NCI-H1436 (cell line): Measurements from ENCODE around the gene HNRNPA1.
"Not testable (repeated sequence)": the region's sequence is repeated elsewhere in the genome, so short reads cannot be mapped to it uniquely, and the experiment has no call there.

Source experiments
- DNase-seq: peaks from one replicate; lab custom pipeline; 2025; lab: John Stamatoyannopoulos, UW

The HNRNPA1 gene

DNA sequence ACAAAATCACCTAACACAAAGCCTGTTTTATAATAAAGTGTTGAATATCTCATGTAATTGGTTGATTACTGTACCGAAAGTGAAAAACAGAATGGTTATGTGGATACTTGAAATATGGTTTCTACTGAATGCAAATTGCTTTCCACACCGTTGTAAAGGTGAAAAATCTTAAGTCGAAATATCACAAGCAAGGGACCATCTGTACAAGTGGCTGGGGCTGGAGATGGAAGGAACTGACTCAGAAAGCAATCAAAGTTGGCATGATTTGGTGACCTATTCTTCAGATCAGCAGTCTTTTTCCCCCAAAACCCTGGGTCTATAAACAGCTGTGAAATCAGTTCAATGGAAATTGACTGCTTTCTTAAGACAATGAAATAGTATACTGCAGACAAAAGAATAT is 4.2 kb upstream of the HNRNPA1 start:
- no peak for DNase-seq

DNA sequence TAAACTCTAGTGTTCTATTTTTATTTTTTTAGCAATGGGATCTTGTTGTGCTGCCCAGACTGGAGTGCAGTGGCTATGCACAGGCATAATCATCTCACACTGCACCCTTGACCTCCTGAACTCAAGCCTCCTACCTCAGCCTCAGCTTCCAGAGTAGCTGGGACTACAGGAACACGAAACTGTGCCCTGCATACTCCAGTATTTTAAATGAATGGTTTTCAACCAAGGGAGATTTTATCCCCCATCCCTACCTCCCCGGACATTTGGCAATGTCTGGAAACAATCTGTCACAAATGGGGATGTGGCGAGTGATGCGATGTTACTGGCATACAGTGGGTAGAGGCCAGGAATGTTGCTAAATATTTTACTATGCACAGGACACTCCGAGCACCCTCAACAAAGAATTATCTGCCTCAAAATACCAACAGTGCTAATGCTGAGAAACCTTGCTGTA is 2.7 kb upstream of the HNRNPA1 start:
- DNase-seq: no peak

DNA sequence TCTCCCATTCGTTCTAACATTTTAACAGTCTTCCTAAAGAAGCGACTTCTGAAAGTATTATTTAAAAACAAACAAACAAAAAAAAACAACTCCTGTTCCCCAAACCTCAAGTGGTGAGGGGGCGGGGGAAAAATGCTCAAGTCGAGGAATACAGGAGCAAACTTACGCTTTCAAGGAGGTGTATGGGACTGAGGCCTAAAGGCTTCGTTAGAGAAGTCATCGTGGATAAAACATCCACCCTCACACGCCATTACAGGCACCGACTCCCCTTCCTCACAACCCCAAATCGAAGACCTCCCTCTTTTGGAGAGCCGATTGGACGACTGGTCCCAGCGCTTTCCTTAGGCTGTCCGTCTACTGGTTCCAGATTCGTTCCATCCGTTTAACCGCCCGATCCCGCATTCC is 1.3 kb upstream of the HNRNPA1 start:
- DNase-seq: no peak

DNA sequence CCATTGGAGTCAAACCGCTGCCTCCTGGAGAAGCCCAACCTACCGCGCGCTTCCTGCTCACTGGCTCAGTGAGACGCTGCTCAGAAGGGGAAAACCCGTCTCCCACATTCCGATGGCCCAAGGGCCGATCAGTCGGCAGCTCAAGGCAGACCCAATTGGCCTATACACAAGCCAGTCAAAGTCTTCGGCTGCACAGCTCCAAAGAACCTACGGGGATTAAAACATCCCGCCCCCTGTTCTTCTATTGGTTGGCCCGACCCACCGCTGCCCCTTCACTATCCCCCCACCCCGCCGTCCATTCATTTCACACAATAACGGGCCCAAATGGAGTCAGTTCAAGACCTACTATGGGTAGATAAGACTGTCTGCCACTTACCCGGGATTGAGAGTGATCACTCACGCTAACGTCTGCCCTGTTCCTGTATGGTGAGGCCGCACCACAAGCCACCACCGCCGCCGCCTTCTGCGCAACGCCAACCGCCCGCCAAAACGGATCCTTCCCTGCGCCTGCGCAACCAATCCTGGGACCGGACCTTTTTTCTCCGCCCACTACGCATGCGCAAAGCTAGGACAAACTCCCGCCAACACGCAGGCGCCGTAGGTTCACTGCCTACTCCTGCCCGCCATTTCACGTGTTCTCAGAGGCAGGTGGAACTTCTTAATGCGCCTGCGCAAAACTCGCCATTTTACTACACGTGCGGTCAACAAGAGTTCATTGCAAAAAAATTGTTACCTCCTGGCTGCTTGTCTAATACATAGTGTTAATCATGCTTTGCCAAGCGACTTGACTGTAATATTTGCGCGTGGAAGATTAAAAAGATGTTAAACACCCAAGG is 676 bp upstream of the HNRNPA1 start, which contains the start of gene CBX5:
Gene CBX5, minus strand, starts transcription at position 491 of the 836 bp plus-strand sequence. CDS start 22,472 bp downstream, outside the sequence.
- peak; percentile 98 for DNase-seq

DNA sequence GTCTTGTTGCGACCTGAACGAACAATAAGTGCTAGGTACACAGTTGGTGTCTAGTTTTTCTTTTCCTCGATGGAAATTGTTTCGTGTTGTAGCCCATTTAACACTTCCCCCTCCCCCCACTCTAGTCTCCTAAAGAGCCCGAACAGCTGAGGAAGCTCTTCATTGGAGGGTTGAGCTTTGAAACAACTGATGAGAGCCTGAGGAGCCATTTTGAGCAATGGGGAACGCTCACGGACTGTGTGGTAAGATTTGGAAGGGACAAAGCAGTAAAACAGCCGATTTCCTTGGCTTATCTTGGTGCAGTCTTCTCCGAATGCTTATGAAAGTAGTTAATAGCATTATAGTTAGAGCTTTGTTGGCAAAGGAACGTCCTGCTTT is 724 bp downstream of the HNRNPA1 start:
- peak; percentile 36 for DNase-seq

DNA sequence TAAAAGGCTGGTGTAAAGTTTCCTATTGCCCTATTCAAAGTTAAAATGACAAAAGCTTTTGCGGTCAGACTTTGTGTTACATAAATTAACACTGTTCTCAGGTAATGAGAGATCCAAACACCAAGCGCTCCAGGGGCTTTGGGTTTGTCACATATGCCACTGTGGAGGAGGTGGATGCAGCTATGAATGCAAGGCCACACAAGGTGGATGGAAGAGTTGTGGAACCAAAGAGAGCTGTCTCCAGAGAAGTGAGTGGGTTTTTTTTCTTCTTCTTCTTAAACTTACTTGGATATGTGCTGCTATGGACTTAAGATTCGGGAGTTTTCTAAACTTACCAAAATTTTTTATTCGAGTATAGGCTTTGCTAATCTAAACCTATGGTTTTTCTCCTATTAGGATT is 1.2 kb downstream of the HNRNPA1 start:
- not testable (repeated sequence) for DNase-seq

DNA sequence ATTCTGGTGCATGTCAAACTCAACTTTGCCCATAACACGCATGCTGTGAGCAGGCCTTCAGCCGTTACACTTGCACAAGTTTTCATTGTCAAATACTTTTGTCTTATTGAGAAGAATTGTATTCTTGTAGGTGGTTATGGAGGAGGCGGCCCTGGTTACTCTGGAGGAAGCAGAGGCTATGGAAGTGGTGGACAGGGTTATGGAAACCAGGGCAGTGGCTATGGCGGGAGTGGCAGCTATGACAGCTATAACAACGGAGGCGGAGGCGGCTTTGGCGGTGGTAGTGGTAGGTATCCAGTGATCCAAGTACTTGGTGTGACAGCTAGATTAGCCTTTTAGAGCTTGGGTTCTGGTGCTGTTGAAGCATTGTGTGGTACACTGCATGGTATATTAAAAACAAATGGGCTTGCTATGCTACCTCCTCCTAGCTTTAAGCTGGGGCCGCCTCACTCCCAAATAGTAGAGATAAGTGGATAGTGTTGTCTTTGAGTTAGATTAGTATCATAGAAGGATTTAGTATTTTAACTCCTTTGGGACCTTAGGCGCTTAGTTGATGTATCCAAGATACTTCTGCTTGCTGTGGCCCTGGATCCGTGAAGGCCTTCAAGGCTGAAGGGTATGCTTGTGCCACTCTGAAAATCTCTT is 2.5 kb downstream of the HNRNPA1 start:
- no peak for DNase-seq

DNA sequence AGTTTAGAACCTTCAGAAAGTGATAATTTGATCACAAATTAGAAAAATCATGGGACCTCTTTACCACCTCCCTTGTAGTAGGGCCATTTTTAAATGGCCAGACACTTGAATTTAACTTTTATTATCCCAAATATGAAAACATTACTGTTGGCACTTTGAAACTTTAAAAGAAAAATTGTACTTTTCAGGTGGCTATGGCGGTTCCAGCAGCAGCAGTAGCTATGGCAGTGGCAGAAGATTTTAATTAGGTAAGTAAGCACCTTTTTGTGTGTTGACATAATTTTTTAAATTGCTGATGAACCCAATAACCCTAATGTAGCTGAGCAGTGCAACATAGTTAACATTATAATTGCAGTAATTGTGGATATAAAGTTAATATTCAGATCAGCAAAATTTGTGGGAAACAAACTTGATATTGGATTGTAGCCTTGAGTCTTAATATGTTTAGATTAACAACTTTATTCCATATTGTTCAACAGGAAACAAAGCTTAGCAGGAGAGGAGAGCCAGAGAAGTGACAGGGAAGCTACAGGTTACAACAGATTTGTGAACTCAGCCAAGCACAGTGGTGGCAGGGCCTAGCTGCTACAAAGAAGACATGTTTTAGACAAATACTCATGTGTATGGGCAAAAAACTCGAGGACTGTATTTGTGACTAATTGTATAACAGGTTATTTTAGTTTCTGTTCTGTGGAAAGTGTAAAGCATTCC is 3.7 kb downstream of the HNRNPA1 start:
- DNase-seq: not testable (repeated sequence)

DNA sequence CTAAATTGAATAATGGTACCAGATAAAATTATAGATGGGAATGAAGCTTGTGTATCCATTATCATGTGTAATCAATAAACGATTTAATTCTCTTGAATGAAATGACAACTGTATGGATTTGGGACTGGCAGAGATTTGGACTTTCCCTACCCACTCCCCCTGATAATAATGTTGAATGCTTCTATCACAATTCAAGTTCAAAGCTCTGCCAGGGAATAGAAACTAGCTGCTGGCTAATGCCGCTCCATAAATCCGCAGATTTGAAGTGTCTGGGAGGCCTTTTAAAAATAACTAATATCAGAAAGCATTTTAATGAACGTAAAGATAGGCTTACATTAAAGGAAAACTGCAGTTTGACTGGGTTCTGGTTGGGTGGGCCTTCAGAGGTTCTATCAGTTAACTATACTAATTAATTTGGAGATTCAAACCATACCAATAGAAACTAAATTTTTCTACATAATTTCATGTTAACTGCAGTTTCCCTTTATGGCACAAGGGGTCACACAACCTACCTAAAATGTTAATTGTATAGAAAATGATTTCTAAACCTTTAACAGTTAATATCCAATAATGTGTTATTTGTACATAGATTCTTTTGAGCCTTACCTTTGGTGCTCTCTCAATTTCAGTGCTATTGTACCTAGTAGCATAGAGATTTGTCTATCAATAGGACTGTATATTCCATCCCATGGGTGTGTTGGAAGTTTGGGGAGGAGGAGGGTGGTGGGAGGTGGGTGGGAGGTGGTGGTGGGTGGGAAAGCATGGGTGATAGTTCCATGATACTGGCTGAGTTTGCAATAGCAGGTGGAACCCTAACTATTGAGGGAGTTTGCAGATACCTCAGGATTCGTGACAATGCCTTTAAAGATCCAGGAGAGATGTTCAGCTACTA is 4.9 kb downstream of the HNRNPA1 start:
- no peak for DNase-seq

DNA sequence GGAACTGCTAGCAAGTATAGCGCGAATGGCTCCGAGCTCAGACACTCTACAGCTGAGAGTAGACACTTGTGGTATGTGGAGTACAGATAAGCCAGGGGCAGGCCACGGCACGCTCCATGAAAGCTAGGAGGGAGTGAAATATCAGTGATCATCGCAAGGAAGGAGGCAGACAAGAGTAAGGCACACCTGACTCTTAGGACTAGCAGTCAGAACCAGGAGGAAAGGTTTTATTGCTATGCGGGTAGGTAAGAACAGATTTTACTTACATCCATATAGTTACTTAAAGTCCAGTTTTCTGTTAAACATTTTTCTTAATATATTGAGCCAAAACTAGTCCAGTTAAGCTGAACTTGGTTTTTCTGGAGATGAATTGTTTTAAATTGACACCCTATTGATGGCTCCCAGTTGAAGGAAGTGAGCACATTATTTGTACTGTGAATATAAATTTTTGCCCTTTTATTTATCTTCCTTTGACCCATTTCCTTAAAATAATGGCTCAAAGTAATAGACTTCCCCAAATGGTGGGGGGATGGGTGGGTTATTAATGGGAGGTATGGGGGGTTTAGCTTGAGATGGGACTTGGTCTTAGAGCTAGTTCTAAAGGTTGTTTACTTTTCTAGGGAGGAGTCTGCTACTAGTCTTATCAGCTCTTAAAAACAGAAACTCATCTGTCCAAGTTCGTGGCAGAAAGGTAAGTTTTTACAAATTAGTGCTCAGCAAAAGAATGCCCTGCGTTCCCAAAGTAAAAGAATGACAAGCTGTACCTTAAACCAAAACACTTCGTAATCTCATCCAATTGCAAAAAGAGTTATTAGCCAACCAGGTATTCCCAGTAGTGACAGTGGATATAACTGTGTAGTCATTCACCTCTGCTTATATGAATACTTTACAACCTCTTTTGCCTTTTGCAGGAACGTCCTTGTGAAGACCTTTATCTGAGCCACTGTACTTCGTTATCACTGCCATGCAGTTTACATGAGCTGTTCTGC is 5.8 kb downstream of the HNRNPA1 start:
- DNase-seq: no peak

DNA sequence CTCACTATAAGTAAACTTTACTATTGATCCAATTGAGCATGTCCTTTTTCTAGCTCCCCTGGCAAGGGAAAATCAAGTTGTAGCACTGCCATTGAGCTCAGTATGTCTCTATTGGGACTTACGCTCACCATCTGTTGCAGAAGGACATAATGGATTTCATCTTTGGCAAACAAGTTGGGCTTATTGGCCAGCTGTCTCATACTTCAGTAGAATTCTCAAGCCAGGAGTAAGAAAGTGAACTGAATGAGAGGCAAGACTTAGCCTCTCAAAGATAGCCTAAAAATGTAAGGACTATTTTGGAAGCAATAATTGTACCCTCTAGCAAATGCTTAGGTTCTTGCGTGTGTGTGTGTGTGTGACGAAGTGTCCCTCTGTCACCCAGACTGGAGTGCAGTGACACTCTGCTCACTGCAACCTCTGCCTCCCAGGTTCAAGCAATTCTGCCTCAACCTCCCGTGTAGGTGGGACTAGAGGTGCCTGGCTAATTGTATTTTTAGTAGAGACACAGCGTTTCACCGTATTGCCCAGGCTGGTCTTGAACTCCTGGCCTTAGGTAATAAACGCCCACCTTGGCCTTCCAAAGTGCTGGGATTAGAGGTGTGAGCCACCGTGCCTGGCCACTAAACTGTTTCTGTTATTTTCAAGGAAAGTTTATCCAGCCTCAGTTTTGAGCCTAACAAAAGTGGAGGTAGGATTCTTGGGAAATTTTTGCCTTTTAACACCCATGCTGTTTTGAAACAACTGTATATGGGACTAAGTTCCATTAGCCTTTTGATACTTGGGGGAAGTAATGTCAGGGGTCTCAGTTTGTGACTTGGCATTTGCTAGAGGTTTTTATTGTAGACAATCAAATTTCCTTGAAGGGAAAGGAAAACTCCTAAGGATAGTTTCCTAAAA is 7.0 kb downstream of the HNRNPA1 start:
- DNase-seq: no peak

DNA sequence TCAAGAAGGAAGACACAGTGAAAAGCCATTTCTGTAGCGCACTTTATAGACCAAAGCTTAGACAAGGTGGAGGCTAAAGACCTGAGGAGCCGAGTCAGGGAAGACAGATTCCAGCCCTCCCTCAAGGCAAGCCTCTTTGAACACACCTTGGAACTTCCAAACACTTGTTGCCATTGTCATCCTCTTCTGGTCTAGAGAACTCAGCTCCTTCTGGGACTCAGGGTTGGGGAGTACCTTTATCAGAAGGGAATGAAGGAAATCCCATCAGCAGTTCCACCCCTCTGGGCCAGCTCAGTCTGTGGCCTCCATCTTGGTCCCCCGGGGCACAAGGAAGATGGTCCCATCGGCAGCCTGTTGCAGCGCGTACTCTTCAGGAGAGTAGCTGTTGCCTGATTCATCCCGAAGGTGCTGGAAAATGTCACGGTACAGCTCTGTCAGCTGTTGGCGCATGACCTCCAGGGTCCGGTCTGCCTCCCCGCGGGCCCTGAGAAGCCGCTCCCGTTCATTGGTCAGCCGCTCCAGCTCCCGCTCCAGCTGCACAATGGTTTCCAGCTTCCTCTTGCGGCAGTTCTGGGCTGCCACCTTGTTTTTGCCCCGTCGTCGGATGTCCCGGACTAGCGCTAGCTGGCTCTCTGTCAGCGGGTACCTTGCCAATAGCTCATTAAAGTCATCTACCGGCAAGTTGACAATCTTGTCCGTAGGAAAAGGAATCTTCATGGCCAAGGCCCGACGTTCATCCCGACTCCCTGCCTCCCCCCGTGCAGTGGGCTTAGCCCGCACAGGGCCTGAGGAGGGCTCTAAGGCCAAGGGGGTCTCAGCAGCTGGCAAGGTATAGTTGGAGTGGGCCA is 11.8 kb downstream of the HNRNPA1 start:
- DNase-seq: no peak

DNA sequence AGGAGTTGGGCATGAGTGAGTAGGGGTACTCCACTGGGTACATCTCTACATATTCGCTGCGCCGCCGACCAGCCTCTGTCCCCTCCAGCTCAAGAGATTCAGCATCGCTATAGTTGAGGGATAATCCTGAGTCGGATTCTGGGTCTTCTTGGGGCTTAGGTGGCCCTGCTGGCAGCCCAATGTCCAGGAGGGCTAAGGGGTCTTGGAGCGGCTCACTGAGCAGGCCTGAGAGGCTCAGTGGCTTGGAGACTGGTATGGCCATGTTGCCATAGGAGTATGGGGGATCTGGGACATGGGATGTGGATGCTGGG is 12.4 kb downstream of the HNRNPA1 start:
- no peak for DNase-seq

DNA sequence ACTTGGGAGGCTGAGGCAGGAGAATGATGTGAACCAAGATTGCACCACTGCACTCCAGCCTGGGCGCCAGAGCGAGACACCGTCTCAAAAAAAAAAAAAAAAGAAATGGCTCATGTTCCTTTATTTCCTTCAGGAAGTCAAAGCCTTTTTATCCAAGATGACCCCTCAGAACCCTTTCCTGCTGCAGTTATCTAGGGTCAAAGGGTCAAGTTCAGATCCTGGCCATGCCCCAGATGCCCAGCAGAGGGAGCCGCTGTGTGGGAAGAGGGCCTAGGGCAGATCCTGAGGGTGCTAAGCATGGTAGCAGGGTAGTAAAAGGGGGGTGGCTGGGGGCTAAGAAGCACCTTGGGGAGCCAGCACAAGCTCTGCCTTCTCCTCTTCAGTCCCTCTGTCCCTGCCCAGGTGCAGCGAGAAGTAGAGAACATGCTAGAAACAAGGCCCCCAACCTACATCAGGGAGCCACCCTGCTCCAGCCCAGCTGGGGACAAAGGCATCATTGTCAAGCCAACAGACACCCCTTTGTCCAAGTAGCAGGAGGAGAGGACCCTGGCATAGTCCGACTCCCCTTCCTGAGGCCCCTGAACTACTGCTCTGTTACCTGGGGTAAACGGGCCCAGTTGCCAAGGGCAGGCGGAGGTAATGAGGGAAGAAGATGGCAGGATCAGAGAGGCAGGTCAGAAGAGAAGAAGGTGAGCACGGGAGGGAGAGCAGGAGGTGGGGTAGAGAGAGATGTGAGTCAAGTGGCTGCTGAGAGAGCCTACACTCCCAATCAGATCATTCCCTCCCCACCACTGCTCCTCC is 13.8 kb downstream of the HNRNPA1 start:
- DNase-seq: peak; percentile 52

DNA sequence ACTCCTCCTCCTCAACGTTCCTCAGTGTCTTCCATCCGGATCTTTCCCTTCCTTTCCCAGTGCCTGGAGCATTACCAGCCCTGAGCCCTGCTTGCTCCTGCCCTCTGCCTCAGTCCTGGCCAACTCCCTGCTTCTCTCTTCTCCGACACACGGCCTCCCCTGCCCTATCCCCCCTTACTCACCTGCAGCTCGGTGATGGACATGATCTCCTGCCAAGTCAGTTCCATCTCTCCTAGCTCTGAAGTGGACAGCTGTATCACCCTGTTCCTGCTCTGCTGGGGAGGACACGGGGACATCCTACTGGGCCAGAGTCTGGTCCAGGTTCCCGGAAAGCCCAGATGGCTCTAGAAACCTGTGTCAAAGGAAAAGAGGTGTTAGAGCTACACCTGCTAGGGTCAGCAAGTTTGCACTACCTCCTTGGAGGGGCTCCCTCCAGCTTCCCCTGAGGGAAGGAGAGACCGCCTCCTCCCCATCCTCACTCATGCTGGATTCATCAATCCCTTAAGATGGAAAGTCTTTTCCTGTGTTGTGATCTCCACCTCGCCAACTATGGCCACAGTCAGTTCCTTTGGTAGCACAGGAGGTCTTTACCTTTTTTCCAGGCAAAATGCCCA is 14.5 kb downstream of the HNRNPA1 start:
- DNase-seq: no peak

DNA sequence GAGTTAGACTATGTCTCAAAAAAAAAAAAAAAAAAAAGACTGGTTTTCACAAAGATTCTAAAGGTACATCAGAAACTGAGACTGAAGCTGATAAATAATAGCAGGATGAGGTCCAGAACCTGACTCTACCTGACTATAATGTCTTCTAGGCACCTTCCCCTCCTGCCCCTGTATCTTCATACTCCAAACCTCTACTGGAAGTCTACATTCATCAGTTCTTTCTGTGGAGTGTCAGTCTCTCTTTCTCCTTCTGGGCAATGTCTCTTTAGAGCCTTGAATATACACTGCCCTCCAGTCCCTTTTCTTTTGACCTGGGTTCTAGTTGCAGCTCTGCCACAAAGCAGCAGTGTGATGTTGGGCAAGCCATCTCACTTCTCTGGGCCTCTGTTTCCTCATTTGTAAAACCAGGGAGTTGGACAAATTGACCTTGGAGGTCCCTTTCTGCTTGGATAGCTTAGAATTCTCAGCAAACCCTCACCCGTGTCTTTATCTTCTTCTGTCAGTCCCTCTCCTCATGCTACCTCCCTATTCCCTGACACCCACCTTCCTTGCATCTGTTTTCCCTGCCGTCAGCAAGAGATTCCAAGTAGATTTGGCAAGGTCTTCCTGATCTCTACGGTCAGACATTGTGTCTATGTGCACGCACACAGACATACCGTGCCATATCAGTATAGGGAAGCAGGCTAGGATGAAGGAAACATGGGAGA is 16.0 kb downstream of the HNRNPA1 start:
- DNase-seq: no peak

DNA sequence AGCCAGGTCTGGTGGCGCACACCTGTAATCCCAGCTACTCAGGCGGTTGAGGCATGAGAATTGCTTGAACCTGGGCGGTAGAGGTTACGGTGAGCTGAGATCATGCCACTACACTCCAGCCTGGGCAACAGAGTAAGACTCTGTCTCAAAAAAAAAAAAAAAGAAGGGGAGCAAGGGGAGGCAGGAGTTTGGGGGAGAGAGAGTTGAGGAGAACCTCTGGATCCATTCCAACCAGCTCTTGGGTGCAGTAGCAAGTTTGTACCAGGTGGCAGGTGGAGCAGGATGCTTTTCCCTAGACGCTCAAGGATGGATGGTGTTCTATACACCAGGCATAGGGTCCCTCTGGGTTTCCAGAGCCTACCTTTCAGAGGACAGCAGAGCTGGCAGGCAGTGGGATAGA is 18.4 kb downstream of the HNRNPA1 start:
- no peak for DNase-seq
